Measurements from ENCODE around the gene FUCA1.
A peak's percentile ranks its signal among the peaks of the same experiment; 100 is the strongest.

The FUCA1 gene

GRCh38 chr1:23801338-23801748 is 66.7 kb downstream of the FUCA1 start:
- DNase-seq (ENCODE audit: low read depth), result no peak

- peak; percentile 97 for DNase-seq (ENCODE audit: low read depth)
These were observed 67.4 kb downstream of the FUCA1 start, which contains the start of gene GALE for GRCh38 chr1:23800400-23801337. TSS of gene GALE (minus strand) at chr1:23800754. CDS start at chr1:23799007, 1,747 bp downstream.

DNA sequence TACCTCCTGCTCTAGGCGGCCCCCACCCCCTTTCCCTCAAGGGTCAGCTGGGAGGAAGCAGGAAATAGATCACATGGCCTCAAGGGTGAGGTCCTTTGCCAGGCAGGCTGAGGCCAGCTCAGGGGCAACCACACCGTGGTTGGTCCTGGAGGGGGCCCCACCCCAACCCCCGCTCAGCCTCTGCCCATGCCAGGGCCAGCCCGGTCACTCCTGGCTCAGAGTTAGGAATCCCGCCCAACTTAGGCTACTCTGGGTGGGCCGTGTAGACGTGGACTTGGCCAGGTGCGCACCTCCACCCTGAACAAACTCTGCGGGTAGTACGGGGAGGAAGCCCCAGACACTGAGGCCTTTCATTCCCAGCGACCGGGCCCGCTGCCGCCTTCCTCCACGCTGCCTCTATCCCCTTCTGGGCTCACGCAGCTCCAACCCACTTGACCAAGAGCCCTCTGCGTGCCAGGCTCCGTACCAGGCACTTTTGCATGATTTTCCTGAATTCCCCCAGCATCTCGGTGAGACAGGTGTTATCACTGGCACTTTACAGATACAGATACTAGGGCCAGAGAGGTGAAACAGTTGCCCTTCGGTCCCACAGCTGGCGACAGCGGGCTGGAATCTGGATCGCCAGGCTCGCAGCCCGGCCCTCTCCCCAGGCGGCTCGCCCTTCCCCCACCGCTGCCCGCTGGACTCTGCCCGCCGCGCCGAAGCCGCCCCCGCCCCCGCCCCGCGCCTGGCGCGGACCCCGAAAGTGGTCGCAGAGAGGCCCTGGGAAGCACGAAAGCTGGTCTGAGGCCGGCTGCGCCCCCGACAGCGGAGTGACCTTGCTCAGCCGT is 68.3 kb downstream of the FUCA1 start:
- no peak for DNase-seq (ENCODE audit: low read depth)

GRCh38 chr1:23799255-23799569 is 68.9 kb downstream of the FUCA1 start:
- DNase-seq (ENCODE audit: low read depth), result no peak

DNA sequence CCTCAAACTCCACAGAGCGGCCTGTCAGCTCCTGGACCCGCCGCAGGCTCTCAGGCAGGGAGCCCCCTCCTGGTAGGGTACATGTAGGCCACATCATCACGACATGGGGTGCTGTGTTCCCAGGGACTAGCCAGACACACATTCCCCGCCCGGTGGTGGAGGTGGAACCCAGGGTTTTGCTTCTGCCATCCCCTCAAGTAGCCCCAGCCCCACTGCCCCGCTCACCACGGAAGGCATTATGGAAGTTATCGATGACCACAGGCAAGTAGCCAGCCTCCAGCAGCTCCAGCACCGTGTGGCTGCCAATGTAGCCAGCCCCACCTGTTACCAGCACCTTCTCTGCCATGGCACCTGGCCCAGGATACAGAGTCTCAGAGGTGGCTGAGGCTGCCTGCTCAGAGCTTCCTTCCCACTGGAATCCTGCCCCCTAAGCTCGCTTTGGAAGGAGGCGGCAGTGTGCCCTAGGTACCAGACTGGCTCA is 69.4 kb downstream of the FUCA1 start:
- no peak for DNase-seq (ENCODE audit: low read depth)

DNA sequence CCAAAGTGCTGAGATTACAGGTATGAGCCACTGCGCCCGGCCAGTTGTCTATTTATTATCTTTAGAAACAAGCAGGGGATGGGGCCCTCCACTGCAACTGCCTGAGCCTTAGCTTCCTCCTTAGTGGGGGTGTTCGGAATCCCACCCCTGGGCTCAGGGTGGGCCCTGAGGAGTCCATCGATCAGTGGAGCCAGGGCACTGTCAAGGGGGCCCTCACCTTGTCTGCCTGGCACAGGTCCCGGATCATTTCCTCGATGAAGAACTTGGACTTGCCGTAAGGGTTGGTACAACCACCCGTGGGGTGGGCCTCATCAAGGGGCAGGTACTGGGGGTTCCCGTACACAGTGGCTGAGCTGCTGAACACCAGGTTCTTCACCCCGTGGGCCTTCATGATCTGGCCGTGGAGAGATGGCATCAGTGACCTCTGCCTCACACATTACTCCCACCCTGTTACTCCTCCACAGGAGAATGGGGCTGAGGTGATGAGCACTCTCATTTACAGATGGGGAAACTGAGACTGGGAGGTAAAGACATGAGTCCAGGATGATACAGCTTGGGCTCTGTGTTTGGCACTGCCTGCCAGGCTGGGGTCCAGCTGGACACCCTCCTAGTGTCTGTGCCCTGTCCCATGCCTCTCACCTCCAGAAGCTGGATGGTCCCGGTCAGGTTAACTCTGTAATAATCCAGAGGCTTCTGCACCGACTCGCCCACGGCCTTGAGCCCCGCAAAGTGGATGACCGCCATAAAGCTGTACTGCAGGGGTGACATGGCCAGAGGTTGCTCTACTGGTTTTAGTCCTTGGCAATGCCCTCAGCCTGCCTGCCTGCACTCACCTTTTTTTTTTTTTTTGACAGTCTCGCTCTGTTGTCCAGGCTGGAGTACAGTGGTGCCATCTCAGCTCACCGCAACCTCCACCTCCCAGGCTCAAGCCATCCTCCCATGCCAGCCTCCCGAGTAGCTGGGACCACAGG is 70.3 kb downstream of the FUCA1 start:
- no peak for DNase-seq (ENCODE audit: low read depth)

DNA sequence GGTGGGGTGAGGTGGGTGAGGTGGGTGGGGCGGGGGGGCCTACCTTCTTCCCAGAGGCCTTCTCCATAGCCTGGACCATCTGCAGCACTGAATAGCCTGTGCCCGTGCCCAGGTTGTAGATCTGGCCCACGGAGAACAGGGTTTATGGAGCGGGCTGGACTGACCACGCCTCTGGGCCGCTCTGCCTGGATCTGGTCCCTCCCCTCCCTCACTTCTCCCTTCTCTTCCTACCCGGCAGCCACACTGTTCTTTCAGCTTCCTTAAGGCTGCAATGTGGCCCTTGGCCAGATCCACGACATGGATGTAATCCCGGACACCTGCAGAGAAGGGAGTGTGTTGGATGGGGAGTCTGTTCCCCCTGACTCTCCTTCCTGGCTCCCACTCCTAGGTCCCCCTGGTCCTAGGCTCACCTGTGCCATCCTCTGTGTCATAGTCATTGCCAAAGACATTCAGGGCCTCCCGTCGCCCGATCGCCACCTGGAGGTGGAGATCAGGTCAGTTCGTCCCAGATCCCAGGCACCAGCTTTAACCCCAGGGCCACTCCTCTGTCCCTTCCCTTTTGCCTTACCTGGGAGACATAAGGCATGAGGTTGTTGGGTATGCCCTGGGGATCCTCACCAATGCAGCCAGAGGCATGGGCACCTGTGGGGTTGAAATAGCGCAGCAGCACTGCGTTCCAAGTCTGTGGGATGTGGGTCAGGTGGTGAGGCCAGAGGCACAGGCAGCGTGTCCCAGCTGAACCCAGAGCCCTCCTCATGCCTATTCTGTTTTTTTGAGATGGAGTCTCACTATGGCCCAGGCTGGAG is 71.4 kb downstream of the FUCA1 start:
- DNase-seq (ENCODE audit: low read depth), result no peak

DNA sequence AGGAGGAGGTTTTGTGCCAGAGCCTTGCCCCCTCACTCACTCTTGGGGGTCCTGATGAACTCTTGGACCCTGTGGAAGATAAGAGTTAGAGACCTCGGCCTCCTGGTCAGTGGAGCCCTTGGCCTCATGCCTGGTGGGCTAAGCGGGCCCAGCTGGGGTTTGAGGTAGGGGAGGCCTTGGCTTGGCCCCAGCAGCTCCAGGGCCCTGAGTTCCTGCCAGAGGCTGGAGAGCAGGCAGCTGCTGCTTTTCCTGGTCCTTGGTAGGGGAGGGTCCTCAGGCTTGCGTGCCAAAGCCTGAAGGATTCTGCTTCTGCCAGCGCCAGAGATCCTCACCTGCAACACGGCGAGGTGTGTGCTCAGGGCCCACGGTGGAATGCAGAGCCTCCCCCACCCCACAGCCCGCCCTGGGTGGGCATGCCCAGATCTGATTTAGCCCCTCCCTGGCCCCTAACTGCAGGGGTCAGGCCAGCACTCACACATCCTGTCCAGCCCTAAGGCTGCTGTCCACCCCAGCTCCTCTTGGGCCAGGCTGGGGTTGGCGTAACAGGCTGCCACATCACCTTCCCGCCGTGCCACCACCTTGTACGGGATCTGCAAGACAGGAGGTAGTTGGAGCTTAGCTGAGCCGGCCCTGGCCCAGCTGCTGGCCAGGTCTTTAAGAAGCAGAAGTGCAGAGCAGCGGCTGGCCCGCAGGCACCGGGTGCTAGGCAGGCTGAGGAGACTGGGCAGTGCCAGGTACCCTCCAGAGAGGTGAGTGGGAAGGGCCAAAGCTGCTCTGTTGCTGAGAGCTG is 72.2 kb downstream of the FUCA1 start:
- no peak for DNase-seq (ENCODE audit: low read depth)
